WTC11 (cell line): Measurements from ENCODE around the gene CSTPP1. TPM values are rescaled to one million over a fixed set of nuclear protein-coding genes. Genes with fewer than 3 reads are reported as not detected.

Source experiments
- ATAC-seq: fragments of 200-7000 bp; cut with Tn5 transposase; 2 replicates; pipeline ENCODE4 v1.10.0; 2021; ENCODE audit warnings: mild to moderate bottlenecking, moderate library complexity
- CTCF ChIA-PET: fragments of 300-600 bp; sonication (Branson Sonifier 250); formaldehyde crosslinking; loops from one replicate; lab custom pipeline; 2021; ENCODE audit warnings: antibody characterized with exemption; lab: Charles Lee
- POLR2A ChIA-PET: fragments of 350-600 bp; sonication (Branson Sonifier 250); formaldehyde crosslinking; loops from one replicate; lab custom pipeline; 2021; ENCODE audit warnings: antibody characterized with exemption; lab: Charles Lee
- DNase-seq: peaks from one replicate; pipeline ENCODE4 v3.0.0; 2021; ENCODE audit warnings: low spot score
- H3K27ac Mint-ChIP-seq: 2 replicates; pipeline ENCODE4 v1.8.0; 2021; ENCODE audit warnings: mixed read lengths
- H3K27me3 Mint-ChIP-seq: 2 replicates; pipeline ENCODE4 v1.8.0; 2021; ENCODE audit warnings: low read depth, mild to moderate bottlenecking, moderate library complexity, mixed read lengths
- H3K36me3 Mint-ChIP-seq: 2 replicates; pipeline ENCODE4 v1.8.0; 2021; ENCODE audit warnings: mixed read lengths
- H3K4me1 Mint-ChIP-seq: 2 replicates; pipeline ENCODE4 v1.8.0; 2022; ENCODE audit warnings: mixed read lengths
- H3K4me3 Mint-ChIP-seq: 2 replicates; pipeline ENCODE4 v1.8.0; 2021; ENCODE audit warnings: mild to moderate bottlenecking, moderate library complexity, mixed read lengths
- H3K9me3 Mint-ChIP-seq: 2 replicates; pipeline ENCODE4 v1.8.0; 2021; ENCODE audit warnings: mixed read lengths
- ATF6 ChIP-seq: sonication (generic); formaldehyde crosslinking; IDR thresholded peaks from 2 replicates; pipeline ENCODE4 v1.8.1; 2023; ENCODE audit warnings: mild to moderate bottlenecking, missing genetic modification reagents
- CBFB ChIP-seq: sonication (generic); formaldehyde crosslinking; IDR thresholded peaks from 2 replicates; pipeline ENCODE4 v1.8.1; 2022; ENCODE audit warnings: mild to moderate bottlenecking, low read depth, missing genetic modification reagents
- CREB1 ChIP-seq: sonication (generic); formaldehyde crosslinking; IDR thresholded peaks from 2 replicates; pipeline ENCODE4 v1.8.0; 2023; ENCODE audit warnings: mild to moderate bottlenecking, missing genetic modification reagents
- CREM ChIP-seq: sonication (generic); formaldehyde crosslinking; IDR thresholded peaks from 2 replicates; pipeline ENCODE4 v1.8.1; 2022; ENCODE audit warnings: mild to moderate bottlenecking, missing genetic modification reagents, moderate library complexity
- E2F4 ChIP-seq: sonication (generic); formaldehyde crosslinking; IDR thresholded peaks from 2 replicates; pipeline ENCODE4 v1.8.1; 2022; ENCODE audit warnings: low read depth, mild to moderate bottlenecking, moderate library complexity, missing genetic modification reagents, borderline replicate concordance
- ESRRA ChIP-seq: sonication (generic); formaldehyde crosslinking; IDR thresholded peaks from 2 replicates; pipeline ENCODE4 v1.8.1; 2022; ENCODE audit warnings: mild to moderate bottlenecking, missing genetic modification reagents, borderline replicate concordance
- JUN ChIP-seq: sonication (generic); formaldehyde crosslinking; IDR thresholded peaks from 2 replicates; pipeline ENCODE4 v1.8.0; 2023; ENCODE audit warnings: mild to moderate bottlenecking, missing genetic modification reagents
- MLX ChIP-seq: sonication (generic); formaldehyde crosslinking; IDR thresholded peaks from 2 replicates; pipeline ENCODE4 v1.8.1; 2023; ENCODE audit warnings: mild to moderate bottlenecking, missing genetic modification reagents, moderate library complexity
- NR2C2 ChIP-seq: sonication (generic); formaldehyde crosslinking; IDR thresholded peaks from 2 replicates; pipeline ENCODE4 v1.8.0; 2022; ENCODE audit warnings: mild to moderate bottlenecking, missing genetic modification reagents
- SMAD4 ChIP-seq: sonication (generic); formaldehyde crosslinking; IDR thresholded peaks from 2 replicates; pipeline ENCODE4 v1.8.0; 2022; ENCODE audit warnings: mild to moderate bottlenecking, missing genetic modification reagents
- SOX15 ChIP-seq: fragments of 250-450 bp; sonication (Bioruptor Pico); IDR thresholded peaks from 2 replicates; pipeline ENCODE4 v1.9.0; 2021; ENCODE audit warnings: mild to moderate bottlenecking
- SP1 ChIP-seq: sonication (generic); formaldehyde crosslinking; conservative IDR thresholded peaks from 2 replicates; pipeline ENCODE4 v1.8.1; 2022; ENCODE audit warnings: missing genetic modification reagents
- TP53 ChIP-seq: sonication (generic); formaldehyde crosslinking; IDR thresholded peaks from 2 replicates; pipeline ENCODE4 v1.8.1; 2023; ENCODE audit warnings: mild to moderate bottlenecking, missing genetic modification reagents
- ZNF232 ChIP-seq: sonication (generic); formaldehyde crosslinking; IDR thresholded peaks from 2 replicates; pipeline ENCODE4 v1.8.0; 2022; ENCODE audit warnings: mild to moderate bottlenecking, missing genetic modification reagents
- total RNA-seq: library from RNA; stranded (reverse); gene quantifications from 3 replicates; pipeline ENCODE4 v1.2.3, GENCODE V29; 2021
- TF ChIP-seq, protein P1 (sequence below): sonication (generic); formaldehyde crosslinking; IDR thresholded peaks from 2 replicates; pipeline ENCODE4 v1.8.0; 2023; ENCODE audit warnings: missing genetic modification reagents, mild to moderate bottlenecking, borderline replicate concordance
- TF ChIP-seq, protein P2 (sequence below): fragments of 250-450 bp; sonication (Bioruptor Pico); IDR thresholded peaks from 2 replicates; pipeline ENCODE4 v1.9.0; 2021; ENCODE audit warnings: mild to moderate bottlenecking, borderline replicate concordance
- TF ChIP-seq, protein P3 (sequence below): sonication (generic); formaldehyde crosslinking; IDR thresholded peaks from 2 replicates; pipeline ENCODE4 v1.8.1; 2022; ENCODE audit warnings: low read depth, missing genetic modification reagents, borderline replicate concordance

The CSTPP1 gene
- total RNA-seq, 1 experiment from 2014 or later, result 23.6 TPM

DNA sequence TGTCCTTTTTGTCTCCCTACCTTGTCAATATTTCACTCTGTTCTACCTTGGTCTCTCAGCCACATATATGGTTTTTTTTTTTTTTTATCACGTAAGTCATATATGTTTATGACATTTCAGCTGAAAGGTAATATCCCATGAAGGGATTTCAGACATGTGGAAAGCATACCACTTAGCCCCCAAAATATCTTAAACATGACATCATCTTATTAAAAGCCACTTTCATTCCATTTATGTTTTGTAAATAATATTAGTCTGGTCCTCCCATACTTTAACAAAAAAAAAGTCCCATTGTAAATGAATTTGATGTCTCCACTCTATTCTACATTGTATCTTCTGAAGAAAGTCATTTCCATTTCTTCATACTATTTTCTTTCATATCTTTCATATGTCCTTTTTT, 85.4 kb downstream of the CSTPP1 start:
- H3K27ac Mint-ChIP-seq, result no peak overlapping the region
- peaks cover 17% of the 10 kb centered on the region for H3K4me1 Mint-ChIP-seq
- no peak for ATAC-seq
- H3K36me3 Mint-ChIP-seq, result no peaks in the 10 kb centered on the region
- TF ChIP-seq SP1 (CRISPR knock-in tag), result no peak
- TF ChIP-seq, protein P1, sequence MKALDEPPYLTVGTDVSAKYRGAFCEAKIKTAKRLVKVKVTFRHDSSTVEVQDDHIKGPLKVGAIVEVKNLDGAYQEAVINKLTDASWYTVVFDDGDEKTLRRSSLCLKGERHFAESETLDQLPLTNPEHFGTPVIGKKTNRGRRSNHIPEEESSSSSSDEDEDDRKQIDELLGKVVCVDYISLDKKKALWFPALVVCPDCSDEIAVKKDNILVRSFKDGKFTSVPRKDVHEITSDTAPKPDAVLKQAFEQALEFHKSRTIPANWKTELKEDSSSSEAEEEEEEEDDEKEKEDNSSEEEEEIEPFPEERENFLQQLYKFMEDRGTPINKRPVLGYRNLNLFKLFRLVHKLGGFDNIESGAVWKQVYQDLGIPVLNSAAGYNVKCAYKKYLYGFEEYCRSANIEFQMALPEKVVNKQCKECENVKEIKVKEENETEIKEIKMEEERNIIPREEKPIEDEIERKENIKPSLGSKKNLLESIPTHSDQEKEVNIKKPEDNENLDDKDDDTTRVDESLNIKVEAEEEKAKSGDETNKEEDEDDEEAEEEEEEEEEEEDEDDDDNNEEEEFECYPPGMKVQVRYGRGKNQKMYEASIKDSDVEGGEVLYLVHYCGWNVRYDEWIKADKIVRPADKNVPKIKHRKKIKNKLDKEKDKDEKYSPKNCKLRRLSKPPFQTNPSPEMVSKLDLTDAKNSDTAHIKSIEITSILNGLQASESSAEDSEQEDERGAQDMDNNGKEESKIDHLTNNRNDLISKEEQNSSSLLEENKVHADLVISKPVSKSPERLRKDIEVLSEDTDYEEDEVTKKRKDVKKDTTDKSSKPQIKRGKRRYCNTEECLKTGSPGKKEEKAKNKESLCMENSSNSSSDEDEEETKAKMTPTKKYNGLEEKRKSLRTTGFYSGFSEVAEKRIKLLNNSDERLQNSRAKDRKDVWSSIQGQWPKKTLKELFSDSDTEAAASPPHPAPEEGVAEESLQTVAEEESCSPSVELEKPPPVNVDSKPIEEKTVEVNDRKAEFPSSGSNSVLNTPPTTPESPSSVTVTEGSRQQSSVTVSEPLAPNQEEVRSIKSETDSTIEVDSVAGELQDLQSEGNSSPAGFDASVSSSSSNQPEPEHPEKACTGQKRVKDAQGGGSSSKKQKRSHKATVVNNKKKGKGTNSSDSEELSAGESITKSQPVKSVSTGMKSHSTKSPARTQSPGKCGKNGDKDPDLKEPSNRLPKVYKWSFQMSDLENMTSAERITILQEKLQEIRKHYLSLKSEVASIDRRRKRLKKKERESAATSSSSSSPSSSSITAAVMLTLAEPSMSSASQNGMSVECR (CRISPR knock-in tag), result no peak
- no peak for TF ChIP-seq SOX15 (CRISPR knock-in tag)
- POLR2A ChIA-PET, result no interaction called here
- H3K27me3 Mint-ChIP-seq, result no peaks in the 10 kb centered on the region
- no peak for DNase-seq
- CTCF ChIA-PET, result interaction anchor here (0.7 to 1.6 kb wide), 4 partner anchors 19 to 238 kb away, joined by 3 to 12 read pairs (median 4); no protein-coding TSS in a partner anchor
- H3K9me3 Mint-ChIP-seq, result no peaks in the 10 kb centered on the region; the same call in 1 of the 2 replicates
- no peak overlapping the region for H3K4me3 Mint-ChIP-seq

- Mint-ChIP-seq H3K27ac (no peak overlapping the region), H3K27me3 (no peaks in the 10 kb centered on the region), H3K4me1 (peaks cover 6% of the 10 kb centered on the region), H3K4me3 (no peak overlapping the region), H3K36me3 (no peaks in the 10 kb centered on the region), H3K9me3 (no peaks in the 10 kb centered on the region)
- DNase-seq (no peak), ATAC-seq (no peak)
- CTCF ChIA-PET, result interaction anchor here (0.6 to 1.5 kb wide), 2 partner anchors 124 to 426 kb away, joined by 3 to 8 read pairs; no protein-coding TSS in a partner anchor
- POLR2A ChIA-PET, result interaction anchor here (0.6 kb wide), 1 partner anchor 266 kb away, joined by 3 read pairs; no protein-coding TSS in a partner anchor
- no peak for TF ChIP-seq CREB1 (CRISPR knock-in tag)
- TF ChIP-seq CBFB (CRISPR knock-in tag), result no peak
- TF ChIP-seq ZNF232, result no peak
- no peak for TF ChIP-seq SMAD4 (CRISPR knock-in tag)
- no peak for TF ChIP-seq MLX (CRISPR knock-in tag)
- TF ChIP-seq CREM (CRISPR knock-in tag), result no peak
- TF ChIP-seq TP53, result no peak
- TF ChIP-seq ATF6, result no peak
- TF ChIP-seq NR2C2 (CRISPR knock-in tag), result no peak
These were observed 91.9 kb downstream of the CSTPP1 start for GRCh38 chr11:47028195-47029093.

DNA sequence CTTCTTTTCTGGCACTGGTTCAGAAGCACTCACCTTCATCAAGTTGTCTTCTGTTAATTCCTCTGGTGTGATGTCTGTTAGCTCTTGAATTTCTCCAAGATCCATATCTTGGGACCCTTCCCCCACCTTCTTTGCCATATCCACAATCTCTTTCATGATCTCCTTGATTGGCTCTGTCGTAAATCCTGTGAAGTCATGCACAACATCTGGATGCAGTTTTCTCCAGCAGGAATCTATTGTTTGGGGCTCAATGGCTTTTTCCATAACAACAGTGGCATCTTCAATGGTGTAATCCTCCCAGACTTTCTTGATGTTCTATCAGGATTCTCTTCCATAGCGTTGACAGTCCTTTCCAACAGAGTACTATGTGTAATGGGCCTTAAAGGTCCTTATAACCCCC, 96.9 kb downstream of the CSTPP1 start:
- DNase-seq (no peak), ATAC-seq (peak; percentile 34)
- peaks cover 9% of the 10 kb centered on the region for H3K4me1 Mint-ChIP-seq
- CTCF ChIA-PET, result no interaction called here
- POLR2A ChIA-PET, result no interaction called here
- no peaks in the 10 kb centered on the region for H3K9me3 Mint-ChIP-seq
- H3K4me3 Mint-ChIP-seq, result no peak overlapping the region
- no peaks in the 10 kb centered on the region for H3K27me3 Mint-ChIP-seq
- no peak overlapping the region for H3K27ac Mint-ChIP-seq
- no peaks in the 10 kb centered on the region for H3K36me3 Mint-ChIP-seq
- TF ChIP-seq ESRRA (no peak), JUN (no peak), E2F4 (CRISPR knock-in tag) (no peak)
- TF ChIP-seq, protein P2, sequence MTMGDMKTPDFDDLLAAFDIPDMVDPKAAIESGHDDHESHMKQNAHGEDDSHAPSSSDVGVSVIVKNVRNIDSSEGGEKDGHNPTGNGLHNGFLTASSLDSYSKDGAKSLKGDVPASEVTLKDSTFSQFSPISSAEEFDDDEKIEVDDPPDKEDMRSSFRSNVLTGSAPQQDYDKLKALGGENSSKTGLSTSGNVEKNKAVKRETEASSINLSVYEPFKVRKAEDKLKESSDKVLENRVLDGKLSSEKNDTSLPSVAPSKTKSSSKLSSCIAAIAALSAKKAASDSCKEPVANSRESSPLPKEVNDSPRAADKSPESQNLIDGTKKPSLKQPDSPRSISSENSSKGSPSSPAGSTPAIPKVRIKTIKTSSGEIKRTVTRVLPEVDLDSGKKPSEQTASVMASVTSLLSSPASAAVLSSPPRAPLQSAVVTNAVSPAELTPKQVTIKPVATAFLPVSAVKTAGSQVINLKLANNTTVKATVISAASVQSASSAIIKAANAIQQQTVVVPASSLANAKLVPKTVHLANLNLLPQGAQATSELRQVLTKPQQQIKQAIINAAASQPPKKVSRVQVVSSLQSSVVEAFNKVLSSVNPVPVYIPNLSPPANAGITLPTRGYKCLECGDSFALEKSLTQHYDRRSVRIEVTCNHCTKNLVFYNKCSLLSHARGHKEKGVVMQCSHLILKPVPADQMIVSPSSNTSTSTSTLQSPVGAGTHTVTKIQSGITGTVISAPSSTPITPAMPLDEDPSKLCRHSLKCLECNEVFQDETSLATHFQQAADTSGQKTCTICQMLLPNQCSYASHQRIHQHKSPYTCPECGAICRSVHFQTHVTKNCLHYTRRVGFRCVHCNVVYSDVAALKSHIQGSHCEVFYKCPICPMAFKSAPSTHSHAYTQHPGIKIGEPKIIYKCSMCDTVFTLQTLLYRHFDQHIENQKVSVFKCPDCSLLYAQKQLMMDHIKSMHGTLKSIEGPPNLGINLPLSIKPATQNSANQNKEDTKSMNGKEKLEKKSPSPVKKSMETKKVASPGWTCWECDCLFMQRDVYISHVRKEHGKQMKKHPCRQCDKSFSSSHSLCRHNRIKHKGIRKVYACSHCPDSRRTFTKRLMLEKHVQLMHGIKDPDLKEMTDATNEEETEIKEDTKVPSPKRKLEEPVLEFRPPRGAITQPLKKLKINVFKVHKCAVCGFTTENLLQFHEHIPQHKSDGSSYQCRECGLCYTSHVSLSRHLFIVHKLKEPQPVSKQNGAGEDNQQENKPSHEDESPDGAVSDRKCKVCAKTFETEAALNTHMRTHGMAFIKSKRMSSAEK (CRISPR knock-in tag), result no peak
- TF ChIP-seq, protein P3, sequence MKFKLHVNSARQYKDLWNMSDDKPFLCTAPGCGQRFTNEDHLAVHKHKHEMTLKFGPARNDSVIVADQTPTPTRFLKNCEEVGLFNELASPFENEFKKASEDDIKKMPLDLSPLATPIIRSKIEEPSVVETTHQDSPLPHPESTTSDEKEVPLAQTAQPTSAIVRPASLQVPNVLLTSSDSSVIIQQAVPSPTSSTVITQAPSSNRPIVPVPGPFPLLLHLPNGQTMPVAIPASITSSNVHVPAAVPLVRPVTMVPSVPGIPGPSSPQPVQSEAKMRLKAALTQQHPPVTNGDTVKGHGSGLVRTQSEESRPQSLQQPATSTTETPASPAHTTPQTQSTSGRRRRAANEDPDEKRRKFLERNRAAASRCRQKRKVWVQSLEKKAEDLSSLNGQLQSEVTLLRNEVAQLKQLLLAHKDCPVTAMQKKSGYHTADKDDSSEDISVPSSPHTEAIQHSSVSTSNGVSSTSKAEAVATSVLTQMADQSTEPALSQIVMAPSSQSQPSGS (CRISPR knock-in tag), result no peak
